HL-60 (cell line): ENCODE results near the gene ASPSCR1.

Experiments used
- CTCF ChIP-seq: IDR thresholded peaks from one replicate; pipeline ENCODE4 v1.5.1; 2011; ENCODE audit warnings: low read length, control low read depth, inconsistent platforms; ENCODE audit not compliant: insufficient read depth
- GABPA ChIP-seq: IDR thresholded peaks from 2 replicates; pipeline ENCODE4 v1.6.1; 2012; ENCODE audit warnings: low read depth
- POLR2AphosphoS5 ChIP-seq: IDR thresholded peaks from 2 replicates; pipeline ENCODE4 v1.6.1; 2012; ENCODE audit warnings: low read depth
- REST ChIP-seq: IDR thresholded peaks from 2 replicates; pipeline ENCODE4 v1.6.1; 2012; ENCODE audit warnings: low read depth; ENCODE audit not compliant: insufficient replicate concordance
- SPI1 ChIP-seq: IDR thresholded peaks from 2 replicates; pipeline ENCODE4 v1.6.1; 2012; ENCODE audit warnings: low read depth, mild to moderate bottlenecking, borderline replicate concordance

GRCh38 chr17:81929253-81930141 is 47.9 kb upstream of the ASPSCR1 start:
- TF ChIP-seq CTCF (no peak), REST (no peak), POLR2AphosphoS5 (no peak), GABPA (no peak), SPI1 (no peak)
